DMS153 (cell line): Measurements from ENCODE around the gene ARPP19.
"Not testable (repeated sequence)": the region's sequence is repeated elsewhere in the genome, so short reads cannot be mapped to it uniquely, and the experiment has no call there.

Experiments
- DNase-seq: peaks from one replicate; lab custom pipeline; 2025; lab: John Stamatoyannopoulos, UW

ARPP19 gene

GRCh38 chr15:52551186-52551585, 17.6 kb downstream of the ARPP19 start:
- DNase-seq, result not testable (repeated sequence)

- DNase-seq, result no peak
These were observed 22.6 kb downstream of the ARPP19 start for GRCh38 chr15:52546031-52546751.

- no peak for DNase-seq
These were observed 28.3 kb downstream of the ARPP19 start for GRCh38 chr15:52540374-52541012.

GRCh38 chr15:52537459-52537858, 31.4 kb downstream of the ARPP19 start:
- DNase-seq, result no peak

- DNase-seq, result no peak
These were observed 36.4 kb downstream of the ARPP19 start for GRCh38 chr15:52532427-52532826.

- DNase-seq, result no peak
These were observed 38.9 kb downstream of the ARPP19 start for GRCh38 chr15:52529940-52530339.

GRCh38 chr15:52529341-52529924, 39.4 kb downstream of the ARPP19 start:
- DNase-seq, result no peak

- peak; percentile 1 for DNase-seq
These were observed 40.1 kb downstream of the ARPP19 start, which contains the start of gene MYO5A for GRCh38 chr15:52528564-52529340. Gene MYO5A, minus strand, starts transcription at chr15:52528880. Its CDS starts 74 bp downstream, at chr15:52528806.

- no peak for DNase-seq
These were observed 40.8 kb downstream of the ARPP19 start for GRCh38 chr15:52527911-52528563.

- no peak for DNase-seq
These were observed 41.5 kb downstream of the ARPP19 start for GRCh38 chr15:52527196-52527910.

- DNase-seq, result no peak
These were observed 44.4 kb downstream of the ARPP19 start for GRCh38 chr15:52524223-52525136.

GRCh38 chr15:52523647-52524046, 45.2 kb downstream of the ARPP19 start:
- DNase-seq, result no peak

- no peak for DNase-seq
These were observed 45.6 kb downstream of the ARPP19 start for GRCh38 chr15:52523192-52523591.

GRCh38 chr15:52521682-52522081, 47.1 kb downstream of the ARPP19 start:
- no peak for DNase-seq

- no peak for DNase-seq
These were observed 48.4 kb downstream of the ARPP19 start for GRCh38 chr15:52520421-52520820.

- DNase-seq, result no peak
These were observed 50.1 kb downstream of the ARPP19 start for GRCh38 chr15:52518487-52519371.

- no peak for DNase-seq
These were observed 51.8 kb downstream of the ARPP19 start for GRCh38 chr15:52517014-52517413.

GRCh38 chr15:52515343-52515742, 53.5 kb downstream of the ARPP19 start:
- no peak for DNase-seq

GRCh38 chr15:52514482-52514881, 54.3 kb downstream of the ARPP19 start:
- DNase-seq, result no peak
